ENCODE data around the gene CCL3. TPM values are rescaled to one million over a fixed set of nuclear protein-coding genes. Genes with fewer than 3 reads are reported as not detected.
A peak's percentile ranks its signal among the peaks of the same experiment; 100 is the strongest.
"Not testable (repeated sequence)": the region's sequence is repeated elsewhere in the genome, so short reads cannot be mapped to it uniquely, and the experiment has no call there.

The CCL3 gene
- total RNA-seq, 1 experiment from 2014 or later, result 0.72 TPM

- Mint-ChIP-seq H3K27me3 (ENCODE audit: low read depth) (no peaks in the 10 kb centered on the region; the same call in 1 of the 2 replicates), H3K36me3 (no peaks in the 10 kb centered on the region), H3K4me3 (no peak overlapping the region), H3K9me3 (no peaks in the 10 kb centered on the region), H3K27ac (no peak overlapping the region), H3K4me1 (peaks cover 25% of the 10 kb centered on the region)
- POLR2A ChIA-PET, result interaction anchor here (1.1 kb wide), 1 partner anchor 34 kb away, joined by 3 read pairs; no protein-coding TSS in a partner anchor
- TF ChIP-seq FOXP4 (CRISPR knock-in tag; IDR thresholded peaks at IDR 0.05) (no peak), CTCF (IDR thresholded peaks at IDR 0.05) (no peak), FOXK1 (CRISPR knock-in tag; IDR thresholded peaks at IDR 0.05) (no peak), ZNF219 (CRISPR knock-in tag; IDR thresholded peaks at IDR 0.05; ENCODE audit: borderline replicate concordance) (no peak), E2F5 (CRISPR knock-in tag; IDR thresholded peaks at IDR 0.05) (no peak), MXD4 (CRISPR knock-in tag; IDR thresholded peaks at IDR 0.05; ENCODE audit: borderline replicate concordance) (no peak), E2F1 (CRISPR knock-in tag; IDR thresholded peaks at IDR 0.05) (no peak), PRRX2 (CRISPR knock-in tag; IDR thresholded peaks at IDR 0.05) (no peak), ZNF512 (CRISPR knock-in tag; IDR thresholded peaks at IDR 0.05; ENCODE audit: borderline replicate concordance) (no peak), ZNF317 (CRISPR knock-in tag; IDR thresholded peaks at IDR 0.05; ENCODE audit: borderline replicate concordance, low read depth) (no peak), CBFB (CRISPR knock-in tag; IDR thresholded peaks at IDR 0.05; ENCODE audit: low read depth) (no peak)
- peak; percentile 28; the same call in 1 of the 2 replicates for ATAC-seq
- no peak for DNase-seq (ENCODE audit: low spot score)
- CTCF ChIA-PET, result interaction anchor here (0.6 to 1.6 kb wide), 3 partner anchors 16 to 158 kb away, joined by 3 to 9 read pairs (median 3); partner anchors contain the start of gene RDM1
Measured at GRCh38 chr17:36088670-36089338, 1.1 kb downstream of the CCL3 start.

- not testable (repeated sequence) for H3K27ac Mint-ChIP-seq; H3K4me3 Mint-ChIP-seq; H3K9me3 Mint-ChIP-seq; ATAC-seq; H3K36me3 Mint-ChIP-seq; DNase-seq (ENCODE audit: low spot score); H3K27me3 Mint-ChIP-seq (ENCODE audit: low read depth)
- POLR2A ChIA-PET, result interaction anchor here (1.1 kb wide), 1 partner anchor 35 kb away, joined by 3 read pairs; no protein-coding TSS in a partner anchor
- CTCF ChIA-PET, result interaction anchor here (1.6 kb wide), 1 partner anchor 15 kb away, joined by 9 read pairs; no protein-coding TSS in a partner anchor
- H3K4me1 Mint-ChIP-seq, result peaks cover 28% of the 10 kb centered on the region
Measured at GRCh38 chr17:36087897-36088572, 1.9 kb downstream of the CCL3 start.

GRCh38 chr17:36087471-36087870 lies 2.5 kb downstream of the CCL3 start:
- ChIA-PET POLR2A (interaction anchor here (1.2 kb wide), 1 partner anchor 15 kb away, joined by 3 read pairs; no protein-coding TSS in a partner anchor), CTCF (interaction anchor here (1.2 kb wide), 2 partner anchors 15 to 61 kb away, joined by 3 to 4 read pairs; no protein-coding TSS in a partner anchor)
- not testable (repeated sequence) for H3K9me3 Mint-ChIP-seq; H3K27ac Mint-ChIP-seq; H3K4me3 Mint-ChIP-seq; DNase-seq (ENCODE audit: low spot score); H3K27me3 Mint-ChIP-seq (ENCODE audit: low read depth); H3K36me3 Mint-ChIP-seq; ATAC-seq
- H3K4me1 Mint-ChIP-seq, result peaks cover 28% of the 10 kb centered on the region
